ENCODE results near the gene DENND4A. TPM values are rescaled to one million over a fixed set of nuclear protein-coding genes. Genes with fewer than 3 reads are reported as not detected.

The DENND4A gene
- total and polyA plus RNA-seq, 4 donors: 3.3 to 41.3 (median 18.1) TPM

- DNase-seq (no peak), ATAC-seq (ENCODE audit: low FRiP score) (no peak)
- peak overlapping the region in 1 of 2 donors; percentile 53 for H3K4me3 ChIP-seq (ENCODE audit: low read length in 2 of 2)
- H3K27me3 ChIP-seq (ENCODE audit: control insufficient read depth in 1 of 2, insufficient read depth in 2 of 2, low read length in 1 of 2): no peaks in the 10 kb centered on the region
- 76 to 83% methylated on average over 5 of the region's 5 CpGs for WGBS, 2 donors
- no peaks in the 10 kb centered on the region for H3K36me3 ChIP-seq (ENCODE audit: control insufficient read depth in 1 of 2, insufficient read depth in 2 of 2, low read length in 1 of 2)
- H3K4me1 ChIP-seq (ENCODE audit: control insufficient read depth in 1 of 2, insufficient read depth in 2 of 2, low read length in 2 of 2): peaks cover 2 to 4% of the 10 kb centered on the region in 2 donors
- H3K27ac ChIP-seq (ENCODE audit: low read depth in 1 of 2, low read length in 2 of 2): peak overlapping the region in 1 of 2 donors; percentile 59
- H3K9me3 ChIP-seq (ENCODE audit: control insufficient read depth, low read length): no peaks in the 10 kb centered on the region
- intact Hi-C loops (cut with DNase I): no loop called here
Measured at GRCh38 chr15:65611888-65612615, 180.0 kb downstream of the DENND4A start.

GRCh38 chr15:65610871-65611718 lies 181.0 kb downstream of the DENND4A start, which contains the start of gene INTS14:
Gene INTS14, minus strand, starts transcription at chr15:65611131. Its CDS starts 3,751 bp downstream, at chr15:65607380.
- Histone ChIP-seq H3K27ac (ENCODE audit: low read depth in 1 of 2, low read length in 2 of 2) (peak within 1 kb of the TSS; percentile 64 to 76), H3K4me1 (ENCODE audit: control insufficient read depth in 1 of 2, insufficient read depth in 2 of 2, low read length in 2 of 2) (peaks cover 2 to 4% of the 10 kb centered on the region in 2 donors), H3K4me3 (ENCODE audit: low read length in 2 of 2) (peak within 1 kb of the TSS; percentile 67 to 92), H3K27me3 (ENCODE audit: control insufficient read depth in 1 of 2, insufficient read depth in 2 of 2, low read length in 1 of 2) (no peaks in the 10 kb centered on the region), H3K36me3 (ENCODE audit: control insufficient read depth in 1 of 2, insufficient read depth in 2 of 2, low read length in 1 of 2) (no peaks in the 10 kb centered on the region), H3K9me3 (ENCODE audit: control insufficient read depth, low read length) (no peaks in the 10 kb centered on the region)
- ATAC-seq (ENCODE audit: low FRiP score) (peak; percentile 100), DNase-seq (peak; percentile 99 to 100)
- intact Hi-C loops (cut with DNase I): no loop called here
- WGBS, 2 donors: 0 to 1% methylated on average over 56 to 64 of the region's 64 CpGs

Small RNA genes lying within 50 kb of the gene (microRNA-seq; reads per million reads assigned to microRNA genes)
- gene MIR4511: 0 reads per million in 2 donors

Other genes starting within 250 kb of the DENND4A start
- 10 to 100 TPM; 18.6 to 25.4 TPM for gene INTS14, start 181.2 kb downstream of the DENND4A start, total RNA-seq
- 10 to 100 TPM; 16.0 to 30.5 TPM for gene INTS14, start 181.2 kb downstream of the DENND4A start, polyA plus RNA-seq
- gene SLC24A1, start 170.4 kb downstream of the DENND4A start, total RNA-seq: 10 to 100 TPM in 1 of 2 donors, 1 to 10 TPM in 1; 6.0 to 13.5 TPM
- 1 to 10 TPM; 4.8 to 8.8 TPM for gene SLC24A1, start 170.4 kb downstream of the DENND4A start, polyA plus RNA-seq
- 100 to 1,000 TPM; 149 to 156 TPM for gene RAB11A, start 77.2 kb upstream of the DENND4A start, total RNA-seq
- gene RAB11A, start 77.2 kb upstream of the DENND4A start, polyA plus RNA-seq: 10 to 100 TPM; 89.0 to 94.2 TPM